ENCODE results near the gene ZNF211. TPM values are rescaled to one million over a fixed set of nuclear protein-coding genes. Genes with fewer than 3 reads are reported as not detected.

The ZNF211 gene
- total RNA-seq, 4 donors from 2014 or later: 16.2 to 27.5 (median 21.8) TPM

GRCh38 chr19:57641715-57642234 lies 8.8 kb downstream of the ZNF211 start:
- WGBS, 2 donors: 94 to 98% methylated on average over 4 of the region's 4 CpGs
- Histone ChIP-seq H3K27ac (peak overlapping the region in 1 of 3 donors; percentile 2), H3K9me3 (no peaks in the 10 kb centered on the region), H3K36me3 (peaks cover 28 to 51% of the 10 kb centered on the region in 2 donors), H3K4me3 (replicated peaks in 1 of 3) (no peak overlapping the region), H3K27me3 (no peaks in the 10 kb centered on the region), H3K4me1 (peaks cover 7 to 11% of the 10 kb centered on the region in 2 donors)
- no peak for DNase-seq
- no peak for TF ChIP-seq POLR2A (IDR thresholded peaks at IDR 0.05)
- TF ChIP-seq, protein P1, sequence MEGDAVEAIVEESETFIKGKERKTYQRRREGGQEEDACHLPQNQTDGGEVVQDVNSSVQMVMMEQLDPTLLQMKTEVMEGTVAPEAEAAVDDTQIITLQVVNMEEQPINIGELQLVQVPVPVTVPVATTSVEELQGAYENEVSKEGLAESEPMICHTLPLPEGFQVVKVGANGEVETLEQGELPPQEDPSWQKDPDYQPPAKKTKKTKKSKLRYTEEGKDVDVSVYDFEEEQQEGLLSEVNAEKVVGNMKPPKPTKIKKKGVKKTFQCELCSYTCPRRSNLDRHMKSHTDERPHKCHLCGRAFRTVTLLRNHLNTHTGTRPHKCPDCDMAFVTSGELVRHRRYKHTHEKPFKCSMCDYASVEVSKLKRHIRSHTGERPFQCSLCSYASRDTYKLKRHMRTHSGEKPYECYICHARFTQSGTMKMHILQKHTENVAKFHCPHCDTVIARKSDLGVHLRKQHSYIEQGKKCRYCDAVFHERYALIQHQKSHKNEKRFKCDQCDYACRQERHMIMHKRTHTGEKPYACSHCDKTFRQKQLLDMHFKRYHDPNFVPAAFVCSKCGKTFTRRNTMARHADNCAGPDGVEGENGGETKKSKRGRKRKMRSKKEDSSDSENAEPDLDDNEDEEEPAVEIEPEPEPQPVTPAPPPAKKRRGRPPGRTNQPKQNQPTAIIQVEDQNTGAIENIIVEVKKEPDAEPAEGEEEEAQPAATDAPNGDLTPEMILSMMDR (IDR thresholded peaks at IDR 0.05): no peak
- intact Hi-C loops (cut with DNase I): no loop called here

- no peak for TF ChIP-seq POLR2A (IDR thresholded peaks at IDR 0.05)
- TF ChIP-seq, protein P1 (IDR thresholded peaks at IDR 0.05): no peak
- Histone ChIP-seq H3K36me3 (peaks cover 28 to 46% of the 10 kb centered on the region in 2 donors), H3K9me3 (no peaks in the 10 kb centered on the region), H3K4me1 (peaks cover 7 to 11% of the 10 kb centered on the region in 2 donors), H3K27me3 (no peaks in the 10 kb centered on the region), H3K27ac (peak overlapping the region; percentile 2 to 27 (median 4)), H3K4me3 (replicated peaks in 1 of 3) (no peak overlapping the region)
- intact Hi-C loops (cut with DNase I): no loop called here
- 71 to 73% methylated on average over 4 of the region's 4 CpGs for WGBS, 2 donors
- DNase-seq: peak; percentile 63 to 64
Observed at GRCh38 chr19:57642396-57643046, 9.6 kb downstream of the ZNF211 start.

DNA sequence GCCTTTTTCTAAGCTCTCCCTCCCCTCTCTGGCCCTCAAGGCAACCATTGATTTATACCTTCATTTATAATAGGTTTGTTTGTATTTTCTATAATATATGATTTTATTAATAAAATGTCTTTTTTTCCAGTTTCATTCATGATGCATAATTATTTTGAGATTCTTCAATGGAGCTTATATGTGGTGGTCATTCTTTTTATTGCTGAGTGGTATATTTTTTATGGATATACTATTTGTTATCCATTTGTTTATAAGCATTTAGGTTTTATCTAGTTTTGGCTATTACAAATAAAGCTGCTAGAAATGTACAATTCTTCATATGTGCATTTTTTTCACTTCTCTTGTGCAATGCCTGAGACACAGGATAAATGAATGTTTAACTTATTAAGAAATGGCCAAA lies 10.8 kb downstream of the ZNF211 start:
- Histone ChIP-seq H3K4me1 (peaks cover 7 to 11% of the 10 kb centered on the region in 2 donors), H3K36me3 (peaks cover 28 to 37% of the 10 kb centered on the region in 2 donors), H3K27me3 (no peaks in the 10 kb centered on the region), H3K27ac (no peak overlapping the region), H3K9me3 (no peaks in the 10 kb centered on the region), H3K4me3 (replicated peaks in 1 of 3) (no peak overlapping the region)
- intact Hi-C loops (cut with DNase I): no loop called here
- DNase-seq: no peak
- TF ChIP-seq, protein P1 (IDR thresholded peaks at IDR 0.05): no peak
- TF ChIP-seq POLR2A (IDR thresholded peaks at IDR 0.05): no peak

DNA sequence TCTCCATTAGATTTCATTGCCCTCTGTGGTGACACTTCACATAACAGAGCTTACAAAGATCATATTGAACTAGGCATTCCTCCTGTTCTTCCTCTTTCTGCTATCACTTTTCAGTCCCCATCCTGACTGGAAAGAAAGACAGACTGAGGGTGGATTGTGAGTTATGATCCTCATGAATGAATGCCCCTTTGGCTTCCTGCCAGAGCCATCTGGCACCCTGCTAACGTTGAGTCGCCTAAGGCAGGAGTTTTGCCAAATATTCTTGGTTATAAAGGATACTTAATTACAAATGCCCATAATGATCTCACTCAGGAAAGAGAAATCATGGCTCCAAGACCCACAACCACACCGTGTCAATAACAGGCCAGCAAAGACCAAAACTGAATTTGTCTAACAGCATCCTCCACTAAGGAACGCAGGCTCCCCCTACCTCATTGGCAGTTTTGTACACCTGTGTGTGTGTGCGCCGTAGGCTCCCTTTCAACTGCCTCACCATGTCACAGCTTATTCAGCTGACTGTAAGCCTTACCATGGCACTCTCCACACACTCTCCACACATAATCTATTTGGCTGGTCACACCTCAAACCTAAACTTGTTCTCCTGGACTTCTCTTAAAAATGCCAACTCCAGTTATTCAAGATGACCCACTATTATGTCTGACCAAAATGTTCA lies 15.5 kb downstream of the ZNF211 start:
- no peaks in the 10 kb centered on the region for H3K27me3 ChIP-seq
- H3K4me1 ChIP-seq: no peaks in the 10 kb centered on the region
- WGBS, 2 donors: 59 to 63% methylated on average over 6 of the region's 6 CpGs

More for the DNA sequence above, 15.5 kb downstream of the ZNF211 start:
- no peaks in the 10 kb centered on the region for H3K9me3 ChIP-seq
- TF ChIP-seq POLR2A (IDR thresholded peaks at IDR 0.05): no peak
- TF ChIP-seq, protein P1 (IDR thresholded peaks at IDR 0.05): no peak
- no peaks in the 10 kb centered on the region for H3K36me3 ChIP-seq
- DNase-seq: peak; percentile 13 to 15
- H3K27ac ChIP-seq: no peak overlapping the region
- H3K4me3 ChIP-seq (replicated peaks in 1 of 3): no peak overlapping the region
- intact Hi-C loops (cut with DNase I): no loop called here

All from thyroid gland (tissue), 4 donors.